ENCODE measurements around the gene ACOT12. TPM values are rescaled to one million over a fixed set of nuclear protein-coding genes. Genes with fewer than 3 reads are reported as not detected.

ACOT12 gene
- total RNA-seq, 1 donor from 2014 or later: not detected

DNA sequence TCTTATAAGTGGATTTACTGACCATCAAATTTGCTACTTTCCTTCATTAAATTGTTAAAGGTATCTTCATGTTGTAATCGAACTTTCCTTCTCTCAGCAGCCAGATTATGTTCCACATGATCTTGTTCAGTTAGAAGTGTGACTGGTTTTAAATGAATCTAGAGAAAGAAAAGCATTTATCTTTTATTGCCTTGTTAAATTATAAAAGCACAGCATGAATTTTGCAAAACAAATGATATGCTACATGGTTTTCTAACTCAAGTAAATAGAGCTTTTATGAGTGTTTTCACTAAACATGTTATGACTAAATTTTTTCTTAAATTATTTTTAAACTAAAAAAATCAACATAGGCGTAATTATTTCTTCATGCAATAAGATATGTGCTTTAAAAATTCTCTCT is 34.1 kb downstream of the ACOT12 start:
- DNase-seq: no peak
- TF ChIP-seq, protein P1, sequence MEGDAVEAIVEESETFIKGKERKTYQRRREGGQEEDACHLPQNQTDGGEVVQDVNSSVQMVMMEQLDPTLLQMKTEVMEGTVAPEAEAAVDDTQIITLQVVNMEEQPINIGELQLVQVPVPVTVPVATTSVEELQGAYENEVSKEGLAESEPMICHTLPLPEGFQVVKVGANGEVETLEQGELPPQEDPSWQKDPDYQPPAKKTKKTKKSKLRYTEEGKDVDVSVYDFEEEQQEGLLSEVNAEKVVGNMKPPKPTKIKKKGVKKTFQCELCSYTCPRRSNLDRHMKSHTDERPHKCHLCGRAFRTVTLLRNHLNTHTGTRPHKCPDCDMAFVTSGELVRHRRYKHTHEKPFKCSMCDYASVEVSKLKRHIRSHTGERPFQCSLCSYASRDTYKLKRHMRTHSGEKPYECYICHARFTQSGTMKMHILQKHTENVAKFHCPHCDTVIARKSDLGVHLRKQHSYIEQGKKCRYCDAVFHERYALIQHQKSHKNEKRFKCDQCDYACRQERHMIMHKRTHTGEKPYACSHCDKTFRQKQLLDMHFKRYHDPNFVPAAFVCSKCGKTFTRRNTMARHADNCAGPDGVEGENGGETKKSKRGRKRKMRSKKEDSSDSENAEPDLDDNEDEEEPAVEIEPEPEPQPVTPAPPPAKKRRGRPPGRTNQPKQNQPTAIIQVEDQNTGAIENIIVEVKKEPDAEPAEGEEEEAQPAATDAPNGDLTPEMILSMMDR (IDR thresholded peaks at IDR 0.05; ENCODE audit: partially characterized antibody, unreplicated experiment): no peak
- Mint-ChIP-seq H3K4me3 (ENCODE audit: unreplicated experiment) (no peak overlapping the region), H3K27ac (ENCODE audit: unreplicated experiment) (no peak overlapping the region), H3K36me3 (ENCODE audit: unreplicated experiment) (no peaks in the 10 kb centered on the region), H3K9me3 (ENCODE audit: unreplicated experiment) (no peaks in the 10 kb centered on the region), H3K4me1 (ENCODE audit: low read depth, unreplicated experiment) (no peaks in the 10 kb centered on the region), H3K27me3 (ENCODE audit: unreplicated experiment) (no peaks in the 10 kb centered on the region)

DNA sequence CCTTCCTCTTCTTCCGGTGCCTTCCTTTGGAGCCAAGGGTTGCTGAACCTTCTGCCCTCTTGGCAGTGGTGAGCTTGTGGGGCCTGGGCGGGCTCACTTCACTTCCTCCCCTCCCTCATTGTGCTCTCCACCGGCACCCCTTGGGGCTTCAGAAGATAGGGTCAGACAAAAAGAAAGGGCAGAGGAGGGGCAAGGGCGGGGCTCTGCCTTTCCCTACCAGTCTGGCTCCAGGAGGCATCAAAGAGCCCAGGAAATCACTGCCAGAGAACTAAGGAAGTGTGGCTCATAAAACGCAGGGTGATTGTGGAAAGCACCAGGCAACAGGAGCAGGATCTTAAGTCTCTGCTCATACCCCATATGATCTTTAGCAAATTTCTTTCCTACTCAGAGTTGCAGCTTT is 34.8 kb downstream of the ACOT12 start:
- H3K27ac Mint-ChIP-seq (ENCODE audit: unreplicated experiment): no peak overlapping the region

DNA sequence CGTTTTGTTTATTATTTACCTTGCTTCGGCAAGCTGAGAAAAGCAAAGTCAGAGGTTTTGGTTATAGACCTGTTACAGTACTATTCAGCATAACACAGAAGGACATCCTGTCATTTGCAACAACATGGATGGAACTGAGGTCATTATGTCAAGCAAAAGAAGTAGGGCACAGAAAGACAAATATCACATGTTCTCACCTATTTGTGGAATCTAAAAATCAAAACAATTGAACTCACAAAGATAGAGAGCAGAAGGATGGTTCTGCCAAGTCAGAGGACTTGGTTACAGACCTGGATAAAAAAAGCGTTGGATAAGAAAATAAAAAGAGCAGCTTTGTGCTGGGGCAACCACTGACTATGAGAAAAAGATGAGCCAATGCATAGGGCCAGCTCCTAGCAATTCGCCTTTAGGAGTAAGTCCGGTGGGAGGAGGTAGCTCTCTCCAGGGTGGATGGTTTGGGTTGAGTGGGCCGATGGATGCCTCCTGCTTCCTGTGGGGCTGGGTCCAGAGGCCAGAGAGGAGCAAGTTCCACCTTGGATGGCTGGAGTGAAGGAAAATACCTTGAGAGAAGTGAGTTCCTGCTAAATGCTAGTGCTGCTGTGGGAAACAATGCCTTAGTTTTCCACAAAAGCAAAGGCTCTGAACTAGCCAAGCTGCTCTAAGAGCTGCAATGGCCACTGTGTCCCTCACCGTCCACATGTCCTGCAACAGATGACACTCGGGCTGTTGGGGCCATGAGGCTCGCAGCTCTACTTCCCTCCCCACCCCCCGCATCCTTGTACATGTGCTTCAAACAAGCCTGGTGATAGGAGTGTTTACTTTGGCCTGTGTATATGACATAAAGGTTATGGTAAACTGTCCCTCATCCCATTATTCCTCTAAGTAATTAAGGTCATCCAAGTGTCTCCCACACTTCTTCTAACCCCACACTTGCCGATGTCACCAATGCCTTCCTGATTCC is 38.4 kb downstream of the ACOT12 start:
- TF ChIP-seq, protein P1 (IDR thresholded peaks at IDR 0.05; ENCODE audit: partially characterized antibody, unreplicated experiment): no peak
- Mint-ChIP-seq H3K27ac (ENCODE audit: unreplicated experiment) (no peak overlapping the region), H3K27me3 (ENCODE audit: unreplicated experiment) (no peaks in the 10 kb centered on the region), H3K9me3 (ENCODE audit: unreplicated experiment) (no peaks in the 10 kb centered on the region), H3K36me3 (ENCODE audit: unreplicated experiment) (no peaks in the 10 kb centered on the region), H3K4me3 (ENCODE audit: unreplicated experiment) (no peak overlapping the region), H3K4me1 (ENCODE audit: low read depth, unreplicated experiment) (no peaks in the 10 kb centered on the region)
- no peak for DNase-seq

More for the DNA sequence above, 34.8 kb downstream of the ACOT12 start:
- Mint-ChIP-seq H3K4me3 (ENCODE audit: unreplicated experiment) (no peak overlapping the region), H3K9me3 (ENCODE audit: unreplicated experiment) (no peaks in the 10 kb centered on the region), H3K36me3 (ENCODE audit: unreplicated experiment) (no peaks in the 10 kb centered on the region), H3K27me3 (ENCODE audit: unreplicated experiment) (no peaks in the 10 kb centered on the region), H3K4me1 (ENCODE audit: low read depth, unreplicated experiment) (no peaks in the 10 kb centered on the region)
- TF ChIP-seq, protein P1 (IDR thresholded peaks at IDR 0.05; ENCODE audit: partially characterized antibody, unreplicated experiment): no peak
- no peak for DNase-seq

DNA sequence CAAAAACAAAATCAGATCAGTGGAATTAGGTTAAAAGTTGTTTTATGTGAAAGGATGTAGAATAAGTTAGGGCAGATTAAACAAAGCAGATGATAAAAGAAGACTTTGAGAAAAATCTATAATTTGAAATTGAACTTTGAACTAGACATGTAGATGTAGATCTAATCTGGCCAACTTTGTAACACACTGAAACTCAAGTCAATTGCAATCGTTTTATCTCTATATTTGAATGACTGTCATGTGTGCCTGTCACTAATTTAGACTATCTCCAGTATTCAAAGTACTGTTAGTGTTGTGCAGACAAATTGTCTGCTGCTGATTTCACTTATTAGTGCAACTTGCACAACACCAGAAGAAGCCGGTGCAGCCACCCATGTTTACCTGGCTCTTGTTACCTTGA is 39.8 kb downstream of the ACOT12 start:
- no peaks in the 10 kb centered on the region for H3K36me3 Mint-ChIP-seq (ENCODE audit: unreplicated experiment)
- no peak for DNase-seq
- H3K27ac Mint-ChIP-seq (ENCODE audit: unreplicated experiment): no peak overlapping the region
- no peaks in the 10 kb centered on the region for H3K4me1 Mint-ChIP-seq (ENCODE audit: low read depth, unreplicated experiment)
- TF ChIP-seq, protein P1 (IDR thresholded peaks at IDR 0.05; ENCODE audit: partially characterized antibody, unreplicated experiment): no peak
- H3K27me3 Mint-ChIP-seq (ENCODE audit: unreplicated experiment): no peaks in the 10 kb centered on the region
- H3K9me3 Mint-ChIP-seq (ENCODE audit: unreplicated experiment): no peaks in the 10 kb centered on the region
- H3K4me3 Mint-ChIP-seq (ENCODE audit: unreplicated experiment): no peak overlapping the region

DNA sequence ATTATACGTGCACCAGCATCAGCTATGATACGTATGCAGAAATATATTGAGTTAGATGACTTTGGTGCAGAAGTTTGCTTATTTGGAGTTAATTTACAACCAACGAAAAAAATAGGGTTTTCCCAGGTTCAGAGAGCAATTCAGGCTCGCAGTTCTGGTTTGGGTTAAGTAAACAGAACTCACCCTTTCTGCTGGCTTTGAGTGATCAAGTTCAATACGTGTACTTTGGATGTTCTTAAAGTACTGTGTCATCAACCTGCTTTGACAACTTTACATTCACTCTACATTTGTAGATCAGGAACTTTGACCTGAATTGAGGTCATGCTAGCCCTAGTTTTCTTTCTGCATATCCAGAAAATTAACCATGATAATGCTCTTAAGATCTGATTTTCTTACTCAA is 40.7 kb downstream of the ACOT12 start:
- H3K27ac Mint-ChIP-seq (ENCODE audit: unreplicated experiment): no peak overlapping the region

More for the DNA sequence above, 40.7 kb downstream of the ACOT12 start:
- Mint-ChIP-seq H3K36me3 (ENCODE audit: unreplicated experiment) (no peaks in the 10 kb centered on the region), H3K27me3 (ENCODE audit: unreplicated experiment) (no peaks in the 10 kb centered on the region), H3K4me1 (ENCODE audit: low read depth, unreplicated experiment) (no peaks in the 10 kb centered on the region), H3K9me3 (ENCODE audit: unreplicated experiment) (no peaks in the 10 kb centered on the region), H3K4me3 (ENCODE audit: unreplicated experiment) (no peak overlapping the region)
- TF ChIP-seq, protein P1 (IDR thresholded peaks at IDR 0.05; ENCODE audit: partially characterized antibody, unreplicated experiment): no peak
- no peak for DNase-seq
